Cardiac septum (tissue), 1 donor: ENCODE results near the gene FBXL16. TPM values are rescaled to one million over a fixed set of nuclear protein-coding genes. Genes with fewer than 3 reads are reported as not detected.
"Not testable (repeated sequence)": the region's sequence is repeated elsewhere in the genome, so short reads cannot be mapped to it uniquely, and the experiment has no call there.

ENCODE experiments used
- DNase-seq: peaks from one replicate; pipeline ENCODE4 v3.0.0-alpha.2; 2020; ENCODE audit warnings: low spot score
- intact Hi-C: fragments of 100-400 bp; cut with DNase I; formaldehyde crosslinking; loops from one replicate; pipeline ENCODE4 v1.14.0; 2022
- total RNA-seq: library from RNA; stranded (reverse); fragmentation: NEBNext Ultra II Directional; extraction: Animal tissue kit (Norgen Biotek cat#: 25700); gene quantifications from one replicate; pipeline ENCODE4 v1.2.1, GENCODE V29; 2021
- donor health status: DM: no; HTN: no; CAD: no.

The FBXL16 gene
- total RNA-seq, 1 donor from 2014 or later = 1.5 TPM

DNA sequence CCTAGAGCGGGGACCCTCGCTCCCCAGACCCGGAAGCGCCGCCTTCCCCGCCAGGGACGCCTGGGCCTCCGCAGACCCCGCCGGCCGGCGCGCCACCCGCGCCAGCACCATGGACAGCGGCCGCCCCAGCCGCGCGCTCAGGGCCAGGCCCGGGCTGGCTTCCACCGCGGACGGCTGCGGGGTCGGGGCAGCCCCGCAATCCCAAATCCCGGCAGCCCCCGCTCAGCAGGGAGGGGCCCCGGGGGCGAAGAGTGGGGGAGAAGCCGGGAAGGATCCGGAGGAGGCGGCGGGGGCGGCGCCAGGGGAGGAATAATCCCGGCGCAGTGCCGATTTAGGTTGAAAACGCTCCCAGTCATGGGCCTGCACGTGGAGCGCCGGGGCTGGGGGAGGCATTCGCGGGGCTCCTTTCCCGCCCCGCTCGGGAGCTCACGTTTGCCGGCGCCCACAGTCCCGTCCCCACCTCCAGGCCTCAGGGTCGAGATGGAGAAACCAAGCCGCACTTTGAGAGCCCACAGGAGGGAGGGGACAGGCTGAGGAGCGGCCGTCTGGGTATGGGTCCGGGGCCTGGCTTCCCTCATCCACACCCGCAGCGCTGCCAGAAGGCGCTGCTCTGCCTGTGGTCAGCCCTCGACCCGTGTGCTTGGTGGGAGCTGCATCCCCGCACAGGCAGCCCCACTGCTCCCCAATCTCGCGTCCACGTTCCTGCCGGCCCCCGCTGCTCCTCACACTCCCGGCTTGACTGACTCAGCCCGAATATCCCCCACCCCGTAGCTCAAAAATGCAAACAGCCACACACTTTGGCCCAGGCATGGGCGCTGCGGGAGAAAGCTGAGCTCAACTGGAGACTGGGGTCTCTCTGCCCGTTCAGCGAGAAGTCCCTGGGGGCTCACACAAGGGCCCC lies 4.7 kb downstream of the FBXL16 start:
- no peak for DNase-seq
- intact Hi-C loops = no loop called here

DNA sequence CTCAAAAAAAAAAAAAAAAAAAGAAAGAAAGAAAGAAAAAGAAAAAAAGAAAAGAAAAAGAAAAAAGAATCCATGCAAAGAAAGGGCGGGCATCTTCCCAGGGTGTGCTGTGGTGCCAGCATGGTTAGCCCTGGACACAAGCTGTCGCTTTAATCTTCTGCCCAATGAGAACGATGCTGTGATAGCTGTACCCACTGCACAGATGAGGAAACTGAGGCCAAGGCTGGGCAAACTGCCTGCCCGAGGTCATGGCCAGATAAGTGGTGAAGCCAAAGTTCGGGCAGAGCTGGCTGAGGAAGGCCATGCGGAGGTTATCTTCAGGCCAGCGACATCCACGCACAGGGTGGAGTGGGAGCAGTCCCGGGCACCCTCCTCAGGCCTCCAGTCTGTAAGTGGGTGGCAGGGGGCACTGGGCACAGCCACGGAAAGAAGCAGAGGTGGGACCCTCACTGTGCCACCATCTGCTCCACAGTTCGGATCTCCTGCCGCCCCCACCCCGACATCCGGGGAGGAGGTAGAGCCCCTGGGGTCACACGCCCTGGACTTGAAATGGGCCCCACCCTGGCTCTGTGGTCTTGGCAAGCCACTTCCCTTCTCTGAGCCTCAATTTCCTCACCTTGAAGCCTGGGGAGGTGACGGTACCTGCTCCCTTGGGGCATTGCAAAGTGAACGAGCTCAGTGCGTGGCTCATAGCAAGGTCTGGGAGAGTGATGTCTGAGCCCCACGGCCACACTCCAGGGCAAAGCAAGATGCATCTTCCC lies 6.5 kb downstream of the FBXL16 start:
- intact Hi-C loops = no loop called here

DNA sequence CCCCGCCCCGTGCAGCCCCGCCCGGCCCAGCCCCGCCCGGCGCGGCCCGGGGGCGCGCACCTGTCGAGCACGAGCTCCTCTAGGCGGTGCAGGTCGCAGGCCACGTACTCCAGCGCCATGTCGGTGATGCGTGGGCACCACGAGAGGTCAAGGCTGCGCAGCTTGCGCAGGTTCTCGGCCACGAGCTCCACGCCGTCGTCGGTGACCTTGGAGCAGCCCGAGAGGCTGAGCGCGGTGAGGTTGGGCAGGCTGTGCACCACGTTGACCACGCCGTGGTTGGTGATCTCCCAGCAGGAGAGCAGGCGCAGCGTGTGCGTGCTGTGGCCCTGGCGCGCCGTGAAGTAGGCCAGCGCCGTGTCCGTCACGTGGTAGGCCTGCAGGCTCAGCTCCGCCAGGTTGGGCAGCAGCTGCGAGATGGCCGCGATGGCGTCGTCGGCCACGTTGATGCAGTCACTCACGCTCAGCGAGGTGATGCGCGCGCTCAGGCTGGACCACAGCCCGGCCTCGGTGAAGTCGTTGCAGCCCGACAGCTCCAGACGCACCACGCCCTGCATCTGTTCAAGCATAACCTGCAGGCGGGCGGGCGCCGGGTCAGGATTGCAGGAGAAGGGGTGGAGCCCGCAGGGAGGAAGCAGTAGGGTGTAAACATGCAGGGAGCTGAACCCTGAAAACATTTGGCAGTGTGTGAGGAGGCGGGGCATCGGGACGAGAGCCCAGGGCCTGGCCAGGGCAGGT lies 10.1 kb downstream of the FBXL16 start:
- no peak for DNase-seq
- intact Hi-C loops = no loop called here

More for the DNA sequence above, 6.5 kb downstream of the FBXL16 start:
- DNase-seq = no peak

DNA sequence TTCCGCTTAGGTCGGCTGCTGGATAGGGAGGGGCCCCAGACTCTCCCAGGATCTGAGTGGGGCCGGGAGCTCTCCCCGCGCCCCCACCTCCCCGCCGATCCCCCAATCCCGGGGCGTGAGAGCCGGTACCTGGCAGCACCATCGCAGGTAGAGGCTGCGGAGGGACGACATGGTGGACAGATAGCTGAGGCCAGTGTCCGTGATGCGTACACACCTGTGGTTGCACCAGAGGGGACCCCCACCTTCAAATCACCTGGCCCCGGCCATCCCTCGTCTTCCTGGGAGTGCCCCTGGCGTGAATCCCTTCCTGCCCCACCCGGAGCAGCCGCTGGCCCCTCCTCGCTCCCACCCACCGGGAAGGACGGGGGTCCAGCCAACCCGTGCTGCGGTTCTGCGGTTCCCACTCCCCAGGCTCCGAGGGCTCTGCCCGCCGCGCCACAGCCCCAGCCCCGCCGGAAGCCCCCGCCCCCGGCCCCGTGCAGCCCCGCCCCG lies 10.7 kb downstream of the FBXL16 start:
- DNase-seq = no peak
- intact Hi-C loops = no loop called here

DNA sequence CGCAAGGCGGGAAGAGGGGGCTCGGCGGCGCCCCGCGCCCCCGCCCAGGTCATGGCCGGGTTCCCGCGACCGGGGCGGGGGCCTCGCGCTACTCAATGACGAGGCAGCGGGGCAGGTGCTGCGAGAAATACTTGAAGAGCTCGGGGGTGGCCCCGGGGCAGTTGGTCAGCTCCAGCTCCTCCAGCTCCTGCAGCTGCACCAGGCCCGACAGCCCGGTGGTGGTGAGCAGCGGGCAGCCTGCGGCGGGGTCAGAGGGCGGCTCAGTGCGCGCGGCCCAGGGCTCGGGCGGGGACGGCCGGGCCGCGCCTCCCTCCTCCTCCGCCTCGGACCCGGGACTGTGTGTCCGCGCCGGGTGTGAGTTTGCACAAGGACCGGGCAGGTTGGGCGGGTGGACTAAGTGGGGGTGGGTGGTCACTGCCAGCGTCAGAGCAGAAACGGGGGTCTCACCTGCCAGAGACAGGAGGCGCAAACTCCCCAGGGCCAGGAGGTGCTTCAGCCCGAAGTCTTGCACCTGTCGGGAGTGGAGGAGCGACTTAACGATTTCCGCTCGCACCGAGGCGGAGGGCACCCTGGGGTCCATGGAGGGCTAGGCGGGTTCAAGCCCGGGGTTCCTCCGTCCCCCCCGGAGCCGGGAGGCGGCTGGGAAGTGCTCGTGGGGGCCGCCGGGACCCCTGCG lies 11.3 kb downstream of the FBXL16 start:
- intact Hi-C loops = no loop called here
- DNase-seq = no peak

DNA sequence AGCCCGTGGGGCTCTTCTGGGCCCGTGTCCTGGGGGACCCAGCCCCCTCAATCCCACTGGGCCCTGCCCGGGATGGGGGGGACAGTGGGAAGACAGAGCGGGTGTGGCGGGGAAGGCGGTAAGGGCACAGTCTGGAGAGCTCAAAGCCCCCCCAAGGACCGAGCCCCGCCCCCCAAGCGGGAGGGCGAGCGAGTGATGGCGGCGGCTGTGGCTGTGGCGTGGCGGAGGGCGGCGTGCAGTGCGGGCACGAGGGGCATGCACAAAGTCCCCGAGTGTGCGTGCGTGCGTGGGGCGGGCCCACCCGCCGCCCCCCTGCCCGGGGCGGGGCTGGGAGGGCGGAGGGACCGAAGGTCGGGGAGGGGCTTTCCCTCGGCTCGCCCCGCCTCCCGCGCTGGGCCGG lies 11.8 kb downstream of the FBXL16 start:
- intact Hi-C loops = no loop called here
- no peak for DNase-seq

DNA sequence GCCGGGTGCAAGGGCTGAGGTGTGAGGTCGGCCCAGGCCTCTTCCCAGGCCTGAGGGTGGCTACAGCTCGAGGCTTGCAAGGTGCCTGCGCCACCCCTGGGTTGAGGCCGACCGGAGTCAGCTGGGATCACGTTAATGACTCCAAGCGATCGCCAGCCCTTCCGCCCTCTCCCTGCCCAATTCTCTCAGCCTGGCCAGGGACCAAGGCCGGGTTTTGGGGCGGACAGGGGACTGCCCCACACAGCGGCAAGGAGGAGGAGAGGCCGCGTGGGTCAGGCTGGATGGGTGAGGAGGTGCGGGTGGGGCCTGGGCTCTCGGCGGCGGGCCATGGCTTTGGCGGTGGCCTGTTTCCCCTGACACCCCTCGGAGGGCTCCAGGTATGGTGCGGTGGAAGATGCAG lies 12.2 kb downstream of the FBXL16 start:
- no peak for DNase-seq
- intact Hi-C loops = no loop called here

DNA sequence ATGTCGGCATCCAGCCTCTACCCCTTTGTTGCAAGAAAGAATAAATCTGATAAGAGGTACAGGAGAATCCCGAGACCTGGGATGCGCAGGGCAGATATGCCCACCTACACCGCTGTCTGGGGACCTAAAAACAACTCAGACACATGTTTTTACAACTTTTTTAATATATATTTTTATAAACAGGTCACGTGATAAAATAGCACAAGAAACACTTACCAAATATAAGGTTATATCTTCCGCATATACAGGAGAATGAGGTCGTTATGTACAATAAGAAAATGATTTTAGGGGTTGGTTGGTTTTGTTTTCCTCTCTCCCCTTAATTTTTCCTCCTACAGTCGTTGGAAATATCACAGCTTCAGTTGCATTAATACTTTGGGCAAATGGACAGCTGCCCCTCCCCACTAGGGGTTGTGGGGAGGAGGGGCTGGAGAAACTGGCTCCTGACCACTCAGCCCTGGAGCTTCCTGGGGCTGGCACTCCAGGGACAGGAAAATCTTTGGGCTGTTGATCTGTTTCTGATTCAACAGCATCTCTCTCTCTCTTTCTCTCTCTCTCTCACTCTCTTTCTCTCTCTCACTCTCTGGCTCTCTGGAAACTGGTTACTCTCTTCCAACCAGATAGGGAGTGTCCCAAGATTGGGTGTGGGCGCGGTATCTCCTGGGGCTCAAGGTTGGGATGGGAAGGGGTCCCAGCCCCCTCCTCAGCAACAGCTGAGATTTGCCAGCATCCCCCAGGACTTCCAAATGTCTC lies 13.1 kb downstream of the FBXL16 start:
- DNase-seq = no peak
- intact Hi-C loops = no loop called here

DNA sequence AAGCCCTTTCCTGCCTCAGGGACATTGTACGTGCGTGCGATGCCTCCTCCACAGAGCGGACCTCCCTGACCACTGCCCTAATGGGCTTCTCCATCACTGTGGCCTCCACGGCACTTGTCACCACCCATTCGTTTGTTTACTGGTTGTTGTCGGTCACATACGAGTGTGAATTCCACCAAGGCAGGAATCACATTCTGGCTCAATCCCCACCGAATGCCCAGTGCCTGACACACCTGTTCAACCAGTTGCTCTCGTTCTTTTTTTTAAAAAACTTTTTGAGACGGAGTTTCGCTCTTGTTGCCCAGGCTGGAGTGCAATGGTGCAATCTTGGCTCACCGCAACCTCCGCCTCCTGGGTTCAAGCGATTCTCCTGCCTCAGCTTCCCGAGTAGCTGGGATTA lies 14.4 kb downstream of the FBXL16 start:
- intact Hi-C loops, DNase-seq: not testable (repeated sequence)

DNA sequence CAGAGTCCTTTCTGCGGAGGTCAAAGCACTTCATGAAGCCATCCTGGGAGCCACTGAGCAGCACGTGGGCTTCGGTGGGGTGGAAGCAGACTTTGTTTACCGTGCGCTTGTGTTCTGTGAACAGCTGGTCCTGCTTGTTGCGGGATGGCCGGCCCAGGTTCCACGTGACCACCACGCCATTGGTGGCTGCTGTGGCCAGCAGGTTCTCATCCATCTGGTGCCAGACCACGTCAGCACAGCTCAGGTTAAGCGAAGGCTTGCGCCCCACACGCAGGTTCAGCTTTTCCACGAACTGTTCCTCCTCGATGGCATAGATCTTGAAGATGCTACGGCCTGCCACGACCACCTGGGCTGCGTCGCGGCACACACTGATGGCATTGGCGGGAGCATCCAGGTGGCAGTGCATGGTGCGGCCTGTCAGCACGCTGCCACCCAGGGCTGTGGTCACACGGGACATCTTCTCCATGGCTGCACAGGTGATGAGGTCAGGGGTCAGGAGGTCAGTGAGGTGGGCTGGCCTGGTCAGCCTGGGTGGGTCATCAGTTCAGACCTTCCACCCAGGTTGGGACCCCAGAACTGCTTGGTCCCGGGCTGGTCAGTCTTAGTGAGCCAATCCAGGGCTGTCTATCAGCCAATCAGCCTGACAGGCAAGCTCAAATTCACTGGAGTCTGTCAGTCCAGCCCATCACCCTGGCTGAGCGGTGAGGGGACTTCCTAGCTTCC lies 16.3 kb downstream of the FBXL16 start:
- intact Hi-C loops = no loop called here
- DNase-seq = no peak

DNA sequence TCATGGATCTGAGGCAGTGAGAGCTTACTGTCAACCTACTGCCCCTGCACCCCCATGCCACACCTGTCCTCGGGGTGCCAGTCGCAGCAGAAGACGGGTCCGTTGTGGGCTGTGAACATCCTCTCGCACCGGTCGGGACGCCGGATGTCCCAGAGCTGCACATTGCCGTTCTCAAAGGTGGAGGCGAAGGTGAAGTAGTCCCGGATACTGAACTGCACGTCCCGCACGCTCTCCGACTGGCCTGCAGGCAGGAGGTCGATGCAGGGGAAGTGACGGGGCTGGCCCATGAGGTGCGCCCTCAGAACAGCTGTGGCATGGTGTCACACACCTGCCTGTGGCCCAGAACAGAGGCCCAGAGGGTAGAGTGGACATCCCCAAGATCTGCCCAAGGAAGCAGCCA lies 18.1 kb downstream of the FBXL16 start:
- intact Hi-C loops = no loop called here
- DNase-seq = no peak

DNA sequence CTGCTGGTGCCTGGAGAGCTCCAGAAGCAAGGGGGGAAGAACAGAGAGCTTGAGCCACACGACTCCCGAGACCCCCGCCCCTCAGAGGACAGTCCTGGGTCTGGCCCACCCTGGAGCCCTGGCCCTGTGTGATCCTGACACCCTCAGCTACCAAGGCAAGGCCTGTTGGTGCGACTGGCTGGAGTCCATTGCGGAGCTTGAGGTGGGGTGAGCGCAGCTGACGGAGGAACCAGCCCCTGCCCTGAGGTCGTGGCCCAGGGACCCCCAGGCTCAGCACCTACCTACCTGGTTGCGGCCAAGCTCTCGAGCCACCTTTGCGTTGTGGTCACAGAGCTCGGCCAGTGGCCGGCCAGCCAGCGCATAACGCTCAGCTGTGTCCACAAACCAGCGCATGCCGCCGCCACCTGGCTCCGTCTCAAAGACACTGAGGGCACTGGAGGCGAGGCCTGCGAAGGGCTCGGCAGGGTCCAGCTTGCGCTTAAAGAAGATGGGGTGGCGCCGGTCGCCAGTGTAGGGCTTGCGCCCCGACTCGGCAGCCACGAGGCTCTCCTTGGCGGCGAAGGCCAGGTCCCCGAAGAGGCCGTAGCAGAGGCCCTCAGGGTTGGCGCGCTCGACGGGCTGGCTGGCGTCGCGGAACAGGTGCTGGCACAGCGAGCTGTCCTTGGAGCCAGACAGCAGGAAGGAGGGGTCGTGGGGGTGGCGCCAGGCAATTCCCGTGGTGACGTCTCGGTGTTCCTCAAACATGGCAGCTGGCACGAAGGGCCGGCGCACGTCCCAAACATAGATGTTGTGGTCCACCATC lies 18.9 kb downstream of the FBXL16 start:
- no peak for DNase-seq
- intact Hi-C loops = no loop called here

DNA sequence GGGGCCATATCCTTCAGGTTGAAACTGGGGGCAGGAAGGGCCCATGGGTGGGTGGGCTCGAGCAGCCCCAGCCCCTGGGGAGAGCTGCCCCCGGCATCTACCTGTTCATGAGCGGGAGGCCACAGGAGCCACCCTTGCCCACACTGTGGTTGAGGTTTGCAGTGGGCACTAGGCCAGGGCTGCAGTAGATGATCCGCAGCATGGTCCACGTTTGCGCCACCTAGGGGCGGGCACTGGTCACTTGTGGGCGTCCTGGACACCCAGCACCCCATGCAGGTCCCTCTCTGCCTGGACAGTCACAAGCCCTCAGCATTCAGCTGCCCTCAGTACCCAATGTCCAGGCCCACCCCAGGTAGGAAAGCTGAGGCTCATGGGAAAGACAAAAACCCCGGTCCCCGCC lies 19.6 kb downstream of the FBXL16 start:
- DNase-seq = no peak
- intact Hi-C loops = no loop called here

DNA sequence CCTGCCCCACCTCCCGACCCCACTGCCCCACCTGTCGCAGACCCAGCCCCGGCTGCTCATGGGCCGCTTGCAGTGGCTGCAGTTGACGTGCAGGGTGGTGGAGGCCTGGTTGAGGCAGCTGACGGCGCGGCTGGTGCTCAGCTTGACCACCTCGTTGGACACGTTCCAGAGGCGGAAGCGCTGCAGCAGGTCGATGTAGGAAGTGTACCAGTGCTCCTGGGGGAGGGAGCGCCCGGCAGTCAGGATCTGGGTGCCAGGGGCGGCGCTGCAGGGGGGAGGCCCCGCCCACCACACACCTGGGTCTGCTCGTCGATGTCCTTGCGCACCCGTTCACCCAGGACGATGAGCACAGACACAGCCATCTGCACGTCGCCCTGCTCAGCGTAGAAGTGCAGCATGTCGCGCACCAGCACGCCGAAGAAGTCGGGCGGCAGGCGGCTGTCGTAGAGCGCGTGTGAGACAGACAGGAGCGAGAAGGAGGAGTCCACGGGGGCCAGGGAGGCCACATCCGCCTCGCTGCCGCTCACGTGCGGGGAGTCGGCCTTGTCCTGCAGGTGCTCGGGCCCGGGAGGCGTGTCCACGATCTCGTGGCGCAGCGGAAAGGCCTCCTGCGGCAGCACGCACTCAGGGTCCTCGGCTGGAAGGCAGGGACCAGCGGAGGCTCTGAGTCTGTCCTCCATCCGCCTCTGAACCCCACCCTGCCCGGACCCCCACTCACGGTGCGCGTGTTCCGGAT lies 20.5 kb downstream of the FBXL16 start:
- intact Hi-C loops = no loop called here
- no peak for DNase-seq

DNA sequence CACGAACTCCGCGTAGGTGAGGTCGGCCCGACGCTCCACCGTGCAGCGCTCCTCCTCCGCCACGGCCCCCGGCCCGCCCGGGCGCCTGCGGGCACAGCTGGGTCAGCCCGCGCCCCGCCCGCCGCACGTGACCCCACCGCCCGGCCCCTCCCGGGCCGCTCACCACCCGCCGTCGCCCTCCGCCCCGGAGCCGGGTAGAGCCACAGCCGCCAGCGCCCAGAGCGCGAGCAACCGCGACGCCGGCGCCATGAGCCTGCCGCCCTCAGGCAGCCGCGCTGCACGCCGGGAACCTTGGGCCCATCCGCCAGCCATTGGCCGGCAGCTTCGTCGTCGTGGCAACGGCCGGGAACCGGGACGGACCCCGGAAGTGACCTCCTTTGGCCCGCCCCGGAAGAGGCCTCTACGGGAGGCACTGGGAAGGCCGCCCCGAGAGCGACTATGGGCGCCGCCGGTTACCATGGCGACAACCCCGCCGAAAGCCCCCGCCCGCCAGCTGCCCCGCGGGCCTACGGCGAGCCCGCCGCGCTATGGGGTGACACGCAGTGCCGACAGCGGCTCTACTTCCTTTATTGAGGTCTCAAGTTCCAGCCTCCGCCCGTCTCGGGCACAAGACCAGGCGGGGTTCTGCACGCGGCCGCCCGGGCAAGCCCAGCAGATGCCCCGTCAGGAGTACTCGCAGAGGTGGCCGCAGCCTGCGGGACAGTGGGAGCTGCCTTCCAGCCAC lies 21.4 kb downstream of the FBXL16 start, which contains the start of gene JMJD8:
JMJD8 (minus strand) TSS at position 264 of the 724 bp plus-strand sequence; CDS start at position 249, 15 bp downstream.
- intact Hi-C loops = no loop called here
- peak; percentile 99 for DNase-seq
